IMR-90 (cell line): ENCODE measurements around the gene ALG11.

Experiments
- POLR2A ChIP-seq: IDR thresholded peaks from 2 replicates; pipeline ENCODE4 v1.6.1; 2012; ENCODE audit warnings: mild to moderate bottlenecking, low read depth, low read length
- RCOR1 ChIP-seq: IDR thresholded peaks from 2 replicates; pipeline ENCODE4 v1.6.1; 2012; ENCODE audit warnings: mild to moderate bottlenecking, low read length, improper control_type of control experiment; ENCODE audit not compliant: insufficient replicate concordance
- RFX5 ChIP-seq: IDR thresholded peaks from 2 replicates; pipeline ENCODE4 v1.8.0; 2012; ENCODE audit warnings: low read depth, mild to moderate bottlenecking, low read length, moderate library complexity
- TF ChIP-seq, protein P1 (sequence below): conservative IDR thresholded peaks from 2 replicates; pipeline ENCODE4 v1.5.1; 2012; ENCODE audit warnings: mild to moderate bottlenecking, low read depth, low read length, improper control_type of control experiment

DNA sequence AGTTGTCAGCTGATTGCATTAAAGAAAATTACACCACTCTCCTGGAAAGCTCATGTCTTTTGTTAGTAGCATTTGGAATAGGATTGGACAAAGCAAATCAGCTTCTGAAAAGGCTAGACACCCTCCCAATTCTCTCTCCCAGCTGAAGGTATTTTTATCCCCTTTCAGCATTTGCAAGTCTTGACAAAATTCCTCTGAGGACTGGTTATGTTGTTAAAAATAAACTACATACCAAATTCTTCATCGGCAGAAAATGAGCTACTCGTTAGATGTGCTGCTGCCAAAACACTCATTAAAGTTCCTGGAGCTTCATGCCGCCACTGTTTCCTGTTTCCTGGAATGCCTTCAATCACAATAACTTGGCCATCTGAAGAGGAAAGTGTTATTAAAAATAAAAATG, 49.4 kb downstream of the ALG11 start:
- TF ChIP-seq, protein P1, sequence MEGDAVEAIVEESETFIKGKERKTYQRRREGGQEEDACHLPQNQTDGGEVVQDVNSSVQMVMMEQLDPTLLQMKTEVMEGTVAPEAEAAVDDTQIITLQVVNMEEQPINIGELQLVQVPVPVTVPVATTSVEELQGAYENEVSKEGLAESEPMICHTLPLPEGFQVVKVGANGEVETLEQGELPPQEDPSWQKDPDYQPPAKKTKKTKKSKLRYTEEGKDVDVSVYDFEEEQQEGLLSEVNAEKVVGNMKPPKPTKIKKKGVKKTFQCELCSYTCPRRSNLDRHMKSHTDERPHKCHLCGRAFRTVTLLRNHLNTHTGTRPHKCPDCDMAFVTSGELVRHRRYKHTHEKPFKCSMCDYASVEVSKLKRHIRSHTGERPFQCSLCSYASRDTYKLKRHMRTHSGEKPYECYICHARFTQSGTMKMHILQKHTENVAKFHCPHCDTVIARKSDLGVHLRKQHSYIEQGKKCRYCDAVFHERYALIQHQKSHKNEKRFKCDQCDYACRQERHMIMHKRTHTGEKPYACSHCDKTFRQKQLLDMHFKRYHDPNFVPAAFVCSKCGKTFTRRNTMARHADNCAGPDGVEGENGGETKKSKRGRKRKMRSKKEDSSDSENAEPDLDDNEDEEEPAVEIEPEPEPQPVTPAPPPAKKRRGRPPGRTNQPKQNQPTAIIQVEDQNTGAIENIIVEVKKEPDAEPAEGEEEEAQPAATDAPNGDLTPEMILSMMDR = no peak
- TF ChIP-seq POLR2A = no peak
- no peak for TF ChIP-seq RFX5
- no peak for TF ChIP-seq RCOR1
